ENCODE measurements around the gene CENPM.

The CENPM gene

DNA sequence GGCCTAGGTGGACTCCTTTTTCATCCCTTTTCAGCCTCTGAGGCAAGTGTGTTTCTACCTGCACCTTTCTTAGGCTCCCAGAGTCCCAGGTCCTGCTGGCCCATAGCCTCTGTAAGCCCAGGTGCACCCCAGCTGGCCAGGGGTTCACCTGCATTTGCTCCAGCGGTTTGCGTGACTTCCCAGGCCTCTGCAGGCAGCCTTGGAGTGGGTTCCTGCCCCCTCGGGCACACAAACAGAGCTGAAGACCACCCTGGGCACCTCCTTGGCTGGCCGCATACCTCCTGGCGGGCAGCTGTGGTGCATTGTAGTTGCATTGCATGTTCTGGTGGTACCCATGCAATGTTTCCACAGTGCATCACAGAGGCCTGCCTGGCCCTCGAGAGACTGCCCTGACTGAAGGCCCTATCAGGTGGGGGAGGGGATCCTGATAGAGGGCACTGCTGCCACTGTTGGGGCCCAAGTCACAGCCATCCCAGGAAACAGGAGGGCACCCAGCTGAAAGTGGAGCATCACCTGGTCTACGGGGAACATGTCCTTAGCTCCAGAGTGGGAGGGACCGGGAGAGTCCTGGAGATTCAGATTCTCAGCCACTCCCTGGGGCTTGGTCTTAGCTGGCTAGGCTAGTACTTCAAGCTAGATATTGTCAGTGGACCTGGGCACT lies 46.2 kb downstream of the CENPM start:
- DNase-seq (ENCODE audit: insufficient read length), result no peak
- TF ChIP-seq POLR2AphosphoS5 (IDR thresholded peaks at IDR 0.05; ENCODE audit: low read depth, low read length), result 0 out of 2 replicates have a peak, but pooled peaks have one; percentile 5
- TF ChIP-seq TAF1 (IDR thresholded peaks at IDR 0.05; ENCODE audit: borderline replicate concordance, low read depth, low read length), result no peak
- no peak for FAIRE-seq

GRCh38 chr22:41899992-41900651 lies 46.8 kb downstream of the CENPM start:
- FAIRE-seq (peak; percentile 38), DNase-seq (ENCODE audit: insufficient read length) (no peak)
- TF ChIP-seq POLR2AphosphoS5 (IDR thresholded peaks at IDR 0.05; ENCODE audit: low read depth, low read length) (peak; percentile 54), POLR2A (IDR thresholded peaks at IDR 0.05; ENCODE audit: low read depth, low read length) (no peak)

DNA sequence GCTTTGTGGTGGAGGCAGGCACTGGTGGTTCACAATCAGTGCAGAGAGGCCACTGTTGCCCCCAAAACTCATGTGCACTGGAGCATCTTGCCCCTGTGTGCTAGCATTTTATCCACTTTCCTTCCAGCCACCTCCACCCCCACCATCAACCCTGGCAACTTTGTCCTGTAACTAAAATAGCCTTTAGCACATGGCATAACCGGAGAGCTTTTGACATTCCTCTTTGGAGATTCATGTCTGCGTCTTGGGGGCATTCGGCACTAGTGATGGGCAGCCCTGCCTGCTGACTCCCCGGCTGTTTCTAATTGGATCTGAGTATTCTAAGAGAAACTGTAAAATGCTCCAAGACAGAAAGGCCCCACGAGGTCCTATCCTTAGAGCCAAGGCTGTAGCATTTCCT lies 47.8 kb downstream of the CENPM start:
- FAIRE-seq (no peak), DNase-seq (ENCODE audit: insufficient read length) (no peak)
- no peak for TF ChIP-seq TAF1 (IDR thresholded peaks at IDR 0.05; ENCODE audit: borderline replicate concordance, low read depth, low read length)
- no peak for TF ChIP-seq POLR2A (IDR thresholded peaks at IDR 0.05; ENCODE audit: low read depth, low read length)
- no peak for TF ChIP-seq POLR2AphosphoS5 (IDR thresholded peaks at IDR 0.05; ENCODE audit: low read depth, low read length)

GRCh38 chr22:41898645-41899044 lies 48.3 kb downstream of the CENPM start:
- no peak for FAIRE-seq
- DNase-seq (ENCODE audit: insufficient read length), result no peak
- TF ChIP-seq TAF1 (IDR thresholded peaks at IDR 0.05; ENCODE audit: borderline replicate concordance, low read depth, low read length) (no peak), POLR2A (IDR thresholded peaks at IDR 0.05; ENCODE audit: low read depth, low read length) (no peak), POLR2AphosphoS5 (IDR thresholded peaks at IDR 0.05; ENCODE audit: low read depth, low read length) (no peak)

GRCh38 chr22:41893591-41894375 lies 53.2 kb downstream of the CENPM start:
- no peak for DNase-seq (ENCODE audit: insufficient read length)
- FAIRE-seq, result no peak
- TF ChIP-seq POLR2A (IDR thresholded peaks at IDR 0.05; ENCODE audit: low read depth, low read length), result no peak
- TF ChIP-seq TAF1 (IDR thresholded peaks at IDR 0.05; ENCODE audit: borderline replicate concordance, low read depth, low read length), result no peak
- no peak for TF ChIP-seq POLR2AphosphoS5 (IDR thresholded peaks at IDR 0.05; ENCODE audit: low read depth, low read length)

- DNase-seq (ENCODE audit: insufficient read length) (no peak), FAIRE-seq (no peak)
- TF ChIP-seq POLR2AphosphoS5 (IDR thresholded peaks at IDR 0.05; ENCODE audit: low read depth, low read length), result no peak
- TF ChIP-seq POLR2A (IDR thresholded peaks at IDR 0.05; ENCODE audit: low read depth, low read length), result no peak
- no peak for TF ChIP-seq TAF1 (IDR thresholded peaks at IDR 0.05; ENCODE audit: borderline replicate concordance, low read depth, low read length)
Observed at GRCh38 chr22:41892721-41893120, 54.2 kb downstream of the CENPM start.

DNA sequence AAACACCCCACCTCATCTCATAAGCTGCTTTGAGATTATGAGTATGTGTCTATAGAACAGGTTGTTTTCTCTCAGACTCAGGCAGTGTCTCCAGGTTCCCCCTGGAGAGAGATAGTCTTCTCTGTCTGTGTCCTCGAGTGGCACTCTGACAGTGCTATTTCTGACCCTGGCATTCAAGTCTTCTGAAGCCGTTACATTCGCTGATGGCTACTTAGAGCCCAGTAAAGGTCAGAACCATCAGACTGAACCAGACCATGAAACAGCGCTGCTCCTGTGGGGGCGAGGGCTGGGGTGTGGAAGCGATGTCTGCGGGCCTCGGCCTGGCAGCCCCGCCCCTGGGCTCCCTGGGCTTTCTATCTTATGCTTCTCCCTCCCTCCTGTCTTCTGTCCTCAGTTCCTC lies 55.5 kb downstream of the CENPM start:
- TF ChIP-seq POLR2AphosphoS5 (IDR thresholded peaks at IDR 0.05; ENCODE audit: low read depth, low read length) (no peak), TAF1 (IDR thresholded peaks at IDR 0.05; ENCODE audit: borderline replicate concordance, low read depth, low read length) (no peak), POLR2A (IDR thresholded peaks at IDR 0.05; ENCODE audit: low read depth, low read length) (no peak)
- no peak for DNase-seq (ENCODE audit: insufficient read length)
- no peak for FAIRE-seq
